HEK293 (cell line): ENCODE measurements around the gene PAXX.

Source experiments
- CTCF ChIA-PET: fragments of 350-600 bp; formaldehyde crosslinking; extraction: SDS; loops from one replicate; lab custom pipeline; 2021; ENCODE audit warnings: antibody characterized with exemption; lab: Yijun Ruan, JAX
- POLR2A ChIA-PET: fragments of 300-600 bp; formaldehyde crosslinking; extraction: SDS; loops from one replicate; lab custom pipeline; 2020; ENCODE audit warnings: antibody characterized with exemption, inconsistent platforms; lab: Yijun Ruan, JAX
- H3K27ac ChIP-seq: fragments of 200-500 bp; sonication (Bioruptor generic); 2 replicates; pipeline ENCODE4 v1.5.1; 2014; ENCODE audit warnings: low read depth, low read length, control low read depth, inconsistent platforms; ENCODE audit errors: extremely low read depth
- H3K36me3 ChIP-seq, 2 experiments: fragments of 200-500 bp in 1 of 2; sonication (Bioruptor generic) in 1 of 2; 1 replicate in 1 of 2; 2 replicates in 1 of 2; pipeline ENCODE4 v1.5.1; 2014 to 2017; ENCODE audit warnings: inconsistent platforms in 2 of 2, low read length in 2 of 2; ENCODE audit not compliant: control insufficient read depth in 2 of 2, insufficient read depth in 1 of 2
- H3K4me1 ChIP-seq: fragments of 200-500 bp; sonication (Bioruptor generic); 2 replicates; pipeline ENCODE4 v1.5.1; 2014; ENCODE audit warnings: mild to moderate bottlenecking, low read length, inconsistent platforms; ENCODE audit not compliant: control insufficient read depth, insufficient read depth
- H3K4me3 ChIP-seq: 2 replicates; pipeline ENCODE4 v1.5.1; 2011; ENCODE audit warnings: low read depth, mild to moderate bottlenecking, control low read depth, low read length, moderate library complexity
- H3K9me3 ChIP-seq: fragments of 200-500 bp; sonication (Bioruptor generic); 2 replicates; pipeline ENCODE4 v1.5.1; 2014; ENCODE audit warnings: low read depth, low read length, inconsistent platforms; ENCODE audit not compliant: control insufficient read depth, insufficient read depth
- EGR2 ChIP-seq: fragments of 450-650 bp; formaldehyde crosslinking; IDR thresholded peaks from 2 replicates; pipeline ENCODE4 v1.5.1; 2016; ENCODE audit warnings: low read depth, missing biosample characterization, missing genetic modification characterization
- GLIS1 ChIP-seq: fragments of 450-650 bp; formaldehyde crosslinking; IDR thresholded peaks from 2 replicates; pipeline ENCODE4 v1.5.1; 2016; ENCODE audit warnings: missing biosample characterization, missing genetic modification characterization
- KLF1 ChIP-seq: fragments of 450-650 bp; formaldehyde crosslinking; IDR thresholded peaks from 2 replicates; pipeline ENCODE4 v1.5.1; 2016; ENCODE audit warnings: missing biosample characterization, missing genetic modification characterization
- PATZ1 ChIP-seq: fragments of 450-650 bp; formaldehyde crosslinking; IDR thresholded peaks from 2 replicates; pipeline ENCODE4 v1.5.1; 2016; ENCODE audit warnings: missing biosample characterization, missing genetic modification characterization
- TRIM28 ChIP-seq: IDR thresholded peaks from 2 replicates; pipeline ENCODE4 v1.6.1; 2011; ENCODE audit warnings: low read length, control low read depth, borderline replicate concordance
- YY2 ChIP-seq: fragments of 450-650 bp; formaldehyde crosslinking; IDR thresholded peaks from 2 replicates; pipeline ENCODE4 v1.5.1; 2016; ENCODE audit warnings: missing biosample characterization, missing genetic modification characterization
- ZFHX2 ChIP-seq: fragments of 450-650 bp; formaldehyde crosslinking; conservative IDR thresholded peaks from 2 replicates; pipeline ENCODE4 v1.5.1; 2016; ENCODE audit warnings: missing biosample characterization, missing genetic modification characterization
- ZFP37 ChIP-seq: fragments of 450-650 bp; formaldehyde crosslinking; IDR thresholded peaks from 2 replicates; pipeline ENCODE4 v1.5.1; 2016; ENCODE audit warnings: missing biosample characterization, missing genetic modification characterization
- ZNF133 ChIP-seq: fragments of 450-650 bp; formaldehyde crosslinking; IDR thresholded peaks from 2 replicates; pipeline ENCODE4 v1.5.1; 2016; ENCODE audit warnings: missing biosample characterization, missing genetic modification characterization
- ZNF19 ChIP-seq: fragments of 450-650 bp; formaldehyde crosslinking; IDR thresholded peaks from 2 replicates; pipeline ENCODE4; 2016; ENCODE audit warnings: missing biosample characterization, missing genetic modification characterization, low read depth
- ZNF223 ChIP-seq: fragments of 450-650 bp; formaldehyde crosslinking; IDR thresholded peaks from 2 replicates; pipeline ENCODE4 v1.5.1; 2016; ENCODE audit warnings: missing biosample characterization, missing genetic modification characterization
- ZNF341 ChIP-seq: fragments of 450-650 bp; formaldehyde crosslinking; IDR thresholded peaks from 2 replicates; pipeline ENCODE4; 2016; ENCODE audit warnings: low read depth, missing biosample characterization, missing genetic modification characterization
- ZNF37A ChIP-seq: fragments of 450-650 bp; IDR thresholded peaks from 2 replicates; pipeline ENCODE4 v1.5.1; 2018; ENCODE audit warnings: missing biosample characterization, missing genetic modification characterization
- ZNF544 ChIP-seq: fragments of 450-650 bp; formaldehyde crosslinking; IDR thresholded peaks from 2 replicates; pipeline ENCODE4 v1.5.0; 2017; ENCODE audit warnings: missing biosample characterization, missing genetic modification characterization
- ZNF624 ChIP-seq: fragments of 450-650 bp; formaldehyde crosslinking; IDR thresholded peaks from 2 replicates; pipeline ENCODE4 v1.5.1; 2017; ENCODE audit warnings: missing biosample characterization, missing genetic modification characterization
- ZNF629 ChIP-seq: fragments of 450-650 bp; formaldehyde crosslinking; IDR thresholded peaks from 2 replicates; pipeline ENCODE4 v1.5.1; 2017; ENCODE audit warnings: missing biosample characterization, missing genetic modification characterization
- TF ChIP-seq, protein P1 (sequence below): fragments of 450-650 bp; formaldehyde crosslinking; IDR thresholded peaks from 2 replicates; pipeline ENCODE4 v1.5.1; 2016; ENCODE audit warnings: missing biosample characterization, missing genetic modification characterization
- TF ChIP-seq, protein P2 (sequence below): fragments of 450-650 bp; formaldehyde crosslinking; IDR thresholded peaks from 2 replicates; pipeline ENCODE4 v1.5.1; 2016; ENCODE audit warnings: missing biosample characterization, missing genetic modification characterization

The PAXX gene

DNA sequence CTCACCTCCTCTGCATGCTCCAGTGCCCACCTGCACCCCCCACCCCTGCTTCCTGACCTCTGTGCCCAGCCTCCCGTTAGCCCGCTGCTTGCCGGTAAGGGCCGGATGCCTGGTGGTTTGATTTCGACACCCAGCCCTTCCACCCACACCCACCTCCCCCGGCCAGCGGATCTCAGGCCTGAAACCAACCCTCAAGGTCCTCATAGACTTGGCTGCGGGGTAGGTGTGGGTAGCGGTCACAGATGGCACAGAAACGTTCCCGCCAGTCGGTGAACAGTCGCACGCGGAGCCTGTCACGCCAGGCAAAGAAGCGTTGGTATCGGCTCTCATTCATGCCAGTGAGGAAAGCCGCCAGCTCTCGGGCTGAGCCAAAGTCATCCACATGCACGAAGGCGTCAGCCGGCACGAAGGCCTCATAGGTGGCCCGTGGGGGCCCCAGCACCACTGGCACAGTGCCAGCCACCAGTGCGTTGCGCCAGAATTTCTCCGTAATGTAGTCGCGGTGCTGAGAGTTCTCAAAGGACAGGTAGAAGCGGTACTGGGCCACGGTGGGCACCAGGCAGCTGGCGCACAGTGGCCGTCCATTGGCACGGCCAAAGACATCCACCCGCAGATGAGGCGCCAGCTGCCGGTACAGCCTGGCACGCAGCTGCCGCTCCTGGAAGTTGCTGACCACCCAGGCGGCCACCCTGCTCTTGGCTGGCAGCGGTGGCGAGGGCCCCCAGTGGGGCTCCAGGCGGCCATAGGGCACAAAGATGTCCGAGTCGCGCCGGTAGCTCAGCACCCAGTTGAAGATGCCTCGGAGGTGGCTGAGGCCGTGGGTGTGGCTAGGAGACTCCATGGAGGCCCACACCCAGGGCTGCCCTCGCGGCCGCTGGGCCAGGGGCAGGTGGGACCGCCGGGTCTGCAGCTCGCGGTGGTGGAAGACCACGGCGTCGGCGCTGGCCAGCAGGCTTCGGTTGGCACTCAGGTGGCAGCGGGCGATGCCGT, 38.6 kb downstream of the PAXX start:
- no peak overlapping the region for H3K27ac ChIP-seq
- H3K36me3 ChIP-seq = no peaks in the 10 kb centered on the region
- peaks cover 2% of the 10 kb centered on the region; the same call in 1 of the 2 replicates for H3K4me1 ChIP-seq
- no peaks in the 10 kb centered on the region for H3K9me3 ChIP-seq
- ChIA-PET CTCF (interaction anchor here (0.7 to 5.8 kb wide), 21 partner anchors 12 to 253 kb away, joined by 3 to 86 read pairs (median 11); partner anchors contain the start of genes CLIC3, NPDC1, SAPCD2 and TMEM141), POLR2A (interaction anchor here (0.6 to 0.8 kb wide), 2 partner anchors 9 to 24 kb away, joined by 3 to 4 read pairs; no protein-coding TSS in a partner anchor)
- TF ChIP-seq ZNF133 = no peak
- no peak for TF ChIP-seq ZNF37A
- peak; percentile 86 for TF ChIP-seq ZFHX2 (tag by site-specific recombination)
- TF ChIP-seq, protein P1, sequence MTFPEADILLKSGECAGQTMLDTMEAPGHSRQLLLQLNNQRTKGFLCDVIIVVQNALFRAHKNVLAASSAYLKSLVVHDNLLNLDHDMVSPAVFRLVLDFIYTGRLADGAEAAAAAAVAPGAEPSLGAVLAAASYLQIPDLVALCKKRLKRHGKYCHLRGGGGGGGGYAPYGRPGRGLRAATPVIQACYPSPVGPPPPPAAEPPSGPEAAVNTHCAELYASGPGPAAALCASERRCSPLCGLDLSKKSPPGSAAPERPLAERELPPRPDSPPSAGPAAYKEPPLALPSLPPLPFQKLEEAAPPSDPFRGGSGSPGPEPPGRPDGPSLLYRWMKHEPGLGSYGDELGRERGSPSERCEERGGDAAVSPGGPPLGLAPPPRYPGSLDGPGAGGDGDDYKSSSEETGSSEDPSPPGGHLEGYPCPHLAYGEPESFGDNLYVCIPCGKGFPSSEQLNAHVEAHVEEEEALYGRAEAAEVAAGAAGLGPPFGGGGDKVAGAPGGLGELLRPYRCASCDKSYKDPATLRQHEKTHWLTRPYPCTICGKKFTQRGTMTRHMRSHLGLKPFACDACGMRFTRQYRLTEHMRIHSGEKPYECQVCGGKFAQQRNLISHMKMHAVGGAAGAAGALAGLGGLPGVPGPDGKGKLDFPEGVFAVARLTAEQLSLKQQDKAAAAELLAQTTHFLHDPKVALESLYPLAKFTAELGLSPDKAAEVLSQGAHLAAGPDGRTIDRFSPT (tag by site-specific recombination) = 0 out of 2 replicates have a peak, but pooled peaks have one; percentile 32
- no peak for TF ChIP-seq ZNF19 (tag by site-specific recombination)
- TF ChIP-seq ZNF624 = no peak
- TF ChIP-seq YY2 = no peak
- no peak for TF ChIP-seq ZNF629 (tag by site-specific recombination)
- peak; percentile 86 for TF ChIP-seq EGR2 (tag by site-specific recombination)
- TF ChIP-seq ZFP37 = no peak
- no peak for TF ChIP-seq TRIM28
- peak; percentile 54; the same call in 1 of the 2 replicates for TF ChIP-seq ZNF341 (tag by site-specific recombination)
- H3K4me3 ChIP-seq = no peak overlapping the region

DNA sequence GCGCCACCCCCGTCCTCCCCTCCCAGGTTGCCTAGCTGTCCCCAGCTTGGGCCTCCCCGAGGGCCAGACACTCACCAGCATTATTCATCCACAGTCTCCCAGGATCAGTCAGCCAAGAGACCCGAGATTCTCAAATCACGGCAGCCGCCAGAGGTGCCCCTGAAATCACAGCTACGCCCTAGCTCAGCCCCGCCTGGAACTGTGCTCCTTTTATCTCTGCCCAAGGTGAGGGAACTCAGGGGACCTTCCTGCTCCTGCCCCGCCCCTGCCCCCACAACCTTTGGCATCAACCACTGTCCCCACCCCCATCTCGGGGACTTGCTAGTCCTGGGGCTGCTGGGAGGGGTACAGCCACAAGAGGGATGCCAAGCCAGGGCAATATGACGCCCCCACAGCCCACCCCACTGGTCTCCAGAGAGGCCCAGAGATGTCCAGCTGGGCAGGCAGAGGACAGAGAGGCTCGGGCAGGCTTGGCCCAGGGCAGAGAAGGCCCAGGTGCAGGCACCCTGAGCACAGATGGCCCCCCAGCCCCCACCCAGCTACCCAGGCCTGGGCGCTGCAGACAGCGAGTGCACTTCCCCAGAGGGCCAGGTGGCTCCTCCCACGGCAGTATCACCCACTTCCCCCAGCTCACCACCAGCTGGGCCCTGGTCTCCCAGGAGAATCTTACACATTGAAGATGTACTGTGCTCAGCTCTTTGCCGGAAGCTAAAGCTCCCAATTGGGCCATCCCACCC, 39.9 kb downstream of the PAXX start, which contains the start of gene FUT7:
FUT7 (minus strand) TSS at position 185 of the 737 bp plus-strand sequence; CDS start at position 88, 97 bp downstream.
- Histone ChIP-seq H3K4me1 (peaks cover 2% of the 10 kb centered on the region; the same call in 1 of the 2 replicates), H3K27ac (no peak within 1 kb of the TSS), H3K36me3 (peaks cover 0 to under 1% of the 10 kb centered on the region in 2 experiments; a peak in 1 of 3 replicates), H3K4me3 (no peak within 1 kb of the TSS), H3K9me3 (no peaks in the 10 kb centered on the region)
- TF ChIP-seq ZNF223 (tag by site-specific recombination) = no peak
- no peak for TF ChIP-seq KLF1 (tag by site-specific recombination)
- TF ChIP-seq ZFP37 = no peak
- peak; percentile 28; the same call in 1 of the 2 replicates for TF ChIP-seq GLIS1 (tag by site-specific recombination)
- TF ChIP-seq ZNF544 (tag by site-specific recombination) = no peak
- TF ChIP-seq, protein P2, sequence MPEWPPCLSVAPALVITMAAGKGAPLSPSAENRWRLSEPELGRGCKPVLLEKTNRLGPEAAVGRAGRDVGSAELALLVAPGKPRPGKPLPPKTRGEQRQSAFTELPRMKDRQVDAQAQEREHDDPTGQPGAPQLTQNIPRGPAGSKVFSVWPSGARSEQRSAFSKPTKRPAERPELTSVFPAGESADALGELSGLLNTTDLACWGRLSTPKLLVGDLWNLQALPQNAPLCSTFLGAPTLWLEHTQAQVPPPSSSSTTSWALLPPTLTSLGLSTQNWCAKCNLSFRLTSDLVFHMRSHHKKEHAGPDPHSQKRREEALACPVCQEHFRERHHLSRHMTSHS = no peak
- TF ChIP-seq PATZ1 (tag by site-specific recombination) = peak; percentile 24; the same call in 1 of the 2 replicates
- ChIA-PET POLR2A (interaction anchor here (0.7 to 1.1 kb wide), 3 partner anchors 10 to 209 kb away, joined by 3 to 4 read pairs (median 3); partner anchors contain the start of gene TUBB4B), CTCF (interaction anchor here (0.5 to 4.8 kb wide), 7 partner anchors 9 to 244 kb away, joined by 3 to 38 read pairs (median 4); partner anchors contain the start of genes CLIC3, NPDC1 and TMEM141)
